ENCODE measurements around the gene SYT7. TPM values are rescaled to one million over a fixed set of nuclear protein-coding genes. Genes with fewer than 3 reads are reported as not detected.

Gene SYT7
- polyA plus RNA-seq, 1 donor (not counting 4 experiments of a cell fraction or from before 2014, with no cell fraction given): 2.6 TPM

DNA sequence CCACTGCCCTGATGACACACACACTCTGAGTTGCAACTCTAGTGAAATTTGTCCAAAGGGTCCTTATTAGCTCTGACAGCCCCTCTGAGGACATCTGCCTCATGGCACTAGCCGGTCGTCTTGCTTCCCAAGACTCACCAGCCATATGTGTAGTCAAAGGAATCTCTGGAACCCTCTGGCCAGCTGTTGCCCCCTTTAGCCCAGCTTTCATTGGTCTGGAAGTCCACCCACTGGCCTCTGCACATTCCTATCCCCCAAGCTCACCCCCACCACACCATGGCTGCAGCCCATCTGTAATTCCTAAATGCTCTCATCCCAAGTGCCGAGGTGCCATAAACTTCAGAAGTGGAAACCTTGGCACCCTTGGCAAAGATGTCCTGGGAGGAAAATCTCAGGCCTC lies 24.3 kb downstream of the SYT7 start:
- no peaks in the 10 kb centered on the region for H3K9me1 ChIP-seq (ENCODE audit: control insufficient read depth, extremely low read depth, insufficient read depth, low read length)
- no peak for TF ChIP-seq EZH2 (IDR thresholded peaks at IDR 0.05; ENCODE audit: low read length)
- TF ChIP-seq, protein P1, sequence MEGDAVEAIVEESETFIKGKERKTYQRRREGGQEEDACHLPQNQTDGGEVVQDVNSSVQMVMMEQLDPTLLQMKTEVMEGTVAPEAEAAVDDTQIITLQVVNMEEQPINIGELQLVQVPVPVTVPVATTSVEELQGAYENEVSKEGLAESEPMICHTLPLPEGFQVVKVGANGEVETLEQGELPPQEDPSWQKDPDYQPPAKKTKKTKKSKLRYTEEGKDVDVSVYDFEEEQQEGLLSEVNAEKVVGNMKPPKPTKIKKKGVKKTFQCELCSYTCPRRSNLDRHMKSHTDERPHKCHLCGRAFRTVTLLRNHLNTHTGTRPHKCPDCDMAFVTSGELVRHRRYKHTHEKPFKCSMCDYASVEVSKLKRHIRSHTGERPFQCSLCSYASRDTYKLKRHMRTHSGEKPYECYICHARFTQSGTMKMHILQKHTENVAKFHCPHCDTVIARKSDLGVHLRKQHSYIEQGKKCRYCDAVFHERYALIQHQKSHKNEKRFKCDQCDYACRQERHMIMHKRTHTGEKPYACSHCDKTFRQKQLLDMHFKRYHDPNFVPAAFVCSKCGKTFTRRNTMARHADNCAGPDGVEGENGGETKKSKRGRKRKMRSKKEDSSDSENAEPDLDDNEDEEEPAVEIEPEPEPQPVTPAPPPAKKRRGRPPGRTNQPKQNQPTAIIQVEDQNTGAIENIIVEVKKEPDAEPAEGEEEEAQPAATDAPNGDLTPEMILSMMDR (optimal IDR thresholded peaks at IDR 0.05 in 1 of 3, IDR thresholded peaks at IDR 0.05 in 1 of 3, conservative IDR thresholded peaks at IDR 0.05 in 1 of 3; ENCODE audit: extremely low read depth in 1 of 3, insufficient read depth in 2 of 3, low read length in 3 of 3): no peak
- H3K27me3 ChIP-seq (ENCODE audit: control insufficient read depth, extremely low read depth, insufficient read depth, low read length): peaks cover 50% of the 10 kb centered on the region

DNA sequence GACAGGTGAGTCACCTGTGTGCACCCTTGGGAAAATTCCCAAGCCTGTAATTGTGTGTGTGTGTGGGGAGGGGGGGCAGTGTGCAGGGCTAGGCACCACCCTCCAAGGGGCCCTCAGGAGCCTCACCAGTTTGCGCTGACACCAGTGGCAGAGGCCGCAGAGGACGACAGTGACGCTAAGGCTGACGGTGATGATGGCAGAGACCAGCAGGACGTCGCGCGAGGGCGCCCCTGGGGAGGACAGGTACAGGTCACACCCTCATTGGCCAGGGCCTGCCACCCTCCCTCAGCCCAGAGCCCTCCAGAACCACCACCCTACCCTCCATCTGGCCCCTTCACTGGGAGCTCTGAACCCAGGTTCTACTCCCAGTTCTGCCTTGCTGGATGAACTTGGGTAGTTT lies 24.9 kb downstream of the SYT7 start:
- DNase-seq (ENCODE audit: low read depth, low spot score) (no peak), FAIRE-seq (no peak)
- H3K4me1 ChIP-seq (ENCODE audit: control insufficient read depth, extremely low read depth, insufficient read depth, low read length): peaks cover 6% of the 10 kb centered on the region
- no peak overlapping the region for H3K27ac ChIP-seq (ENCODE audit: control insufficient read depth, insufficient read depth, low read length)
- no peak overlapping the region for H2AFZ ChIP-seq (ENCODE audit: control insufficient read depth, low read length)
- H3K9me1 ChIP-seq (ENCODE audit: control insufficient read depth, extremely low read depth, insufficient read depth, low read length): no peaks in the 10 kb centered on the region
- peaks cover 7% of the 10 kb centered on the region for H4K20me1 ChIP-seq (ENCODE audit: control insufficient read depth, extremely low read depth, insufficient read depth, low read length)
- no peaks in the 10 kb centered on the region for H3K9me3 ChIP-seq (ENCODE audit: control insufficient read depth, low read depth, low read length)
- H3K79me2 ChIP-seq (ENCODE audit: control insufficient read depth, insufficient read depth, low read length): no peaks in the 10 kb centered on the region
- H3K27me3 ChIP-seq (ENCODE audit: control insufficient read depth, extremely low read depth, insufficient read depth, low read length): peaks cover 50% of the 10 kb centered on the region
- dilution Hi-C loops (cut with MboI; ENCODE audit: extremely low pct_ligation_motif_present, low sequenced_read_pairs): no loop called here
- TF ChIP-seq, protein P1 (optimal IDR thresholded peaks at IDR 0.05 in 1 of 3, IDR thresholded peaks at IDR 0.05 in 1 of 3, conservative IDR thresholded peaks at IDR 0.05 in 1 of 3; ENCODE audit: extremely low read depth in 1 of 3, insufficient read depth in 2 of 3, low read length in 3 of 3): no peak
- TF ChIP-seq EZH2 (IDR thresholded peaks at IDR 0.05; ENCODE audit: low read length): no peak
- H3K36me3 ChIP-seq (ENCODE audit: control insufficient read depth in 2 of 2, extremely low read depth in 1 of 2, insufficient read depth in 2 of 2, low read length in 2 of 2): no peaks in the 10 kb centered on the region
- H3K4me2 ChIP-seq (ENCODE audit: control insufficient read depth, extremely low read depth, insufficient read depth, low read depth, low read length): no peak overlapping the region
- H3K4me3 ChIP-seq (ENCODE audit: control insufficient read depth in 2 of 3, extremely low read depth in 1 of 3, insufficient read depth in 2 of 3, low read depth in 1 of 3, low read length in 3 of 3): no peak overlapping the region
- H3K9ac ChIP-seq (ENCODE audit: control insufficient read depth, extremely low read depth, insufficient read depth, low read length): no peak overlapping the region

More for the DNA sequence above, 24.3 kb downstream of the SYT7 start:
- Histone ChIP-seq H3K27ac (ENCODE audit: control insufficient read depth, insufficient read depth, low read length) (no peak overlapping the region), H4K20me1 (ENCODE audit: control insufficient read depth, extremely low read depth, insufficient read depth, low read length) (peaks cover 7% of the 10 kb centered on the region), H3K9me3 (ENCODE audit: control insufficient read depth, low read depth, low read length) (no peaks in the 10 kb centered on the region), H3K4me2 (ENCODE audit: control insufficient read depth, extremely low read depth, insufficient read depth, low read depth, low read length) (no peak overlapping the region), H3K9ac (ENCODE audit: control insufficient read depth, extremely low read depth, insufficient read depth, low read length) (no peak overlapping the region), H2AFZ (ENCODE audit: control insufficient read depth, low read length) (no peak overlapping the region), H3K4me3 (ENCODE audit: control insufficient read depth in 2 of 3, extremely low read depth in 1 of 3, insufficient read depth in 2 of 3, low read depth in 1 of 3, low read length in 3 of 3) (no peak overlapping the region), H3K79me2 (ENCODE audit: control insufficient read depth, insufficient read depth, low read length) (no peaks in the 10 kb centered on the region), H3K4me1 (ENCODE audit: control insufficient read depth, extremely low read depth, insufficient read depth, low read length) (peaks cover 6% of the 10 kb centered on the region), H3K36me3 (ENCODE audit: control insufficient read depth in 2 of 2, extremely low read depth in 1 of 2, insufficient read depth in 2 of 2, low read length in 2 of 2) (no peaks in the 10 kb centered on the region)
- dilution Hi-C loops (cut with MboI; ENCODE audit: extremely low pct_ligation_motif_present, low sequenced_read_pairs): no loop called here
- no peak for FAIRE-seq
- no peak for DNase-seq (ENCODE audit: low read depth, low spot score)
